Measurements from ENCODE around the gene ZNF785.

ZNF785 gene

DNA sequence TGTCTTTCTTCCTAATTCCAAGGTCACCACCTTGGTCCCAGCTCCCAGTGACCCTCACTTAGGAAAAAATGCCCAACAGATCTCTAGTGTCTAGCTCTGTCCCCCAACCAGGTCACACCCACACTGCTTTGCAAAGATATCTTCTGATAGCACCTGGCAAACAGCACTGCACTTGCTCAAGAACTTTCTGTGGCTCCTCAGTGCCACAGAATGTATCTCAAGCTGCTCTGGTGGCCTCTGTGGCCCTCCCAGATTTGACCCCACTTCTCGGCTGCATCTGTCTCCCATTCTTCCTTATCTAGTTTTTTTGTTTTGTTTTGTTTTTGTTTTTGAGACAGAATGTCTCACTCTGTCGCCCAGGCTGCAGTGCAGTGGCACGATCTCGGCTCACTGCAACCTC is 19.0 kb downstream of the ZNF785 start:
- H3K27me3 ChIP-seq (ENCODE audit: control insufficient read depth, insufficient read depth, low read length) = no peaks in the 10 kb centered on the region
- no peaks in the 10 kb centered on the region for H3K9me3 ChIP-seq (ENCODE audit: control insufficient read depth, low read length)
- H3K9ac ChIP-seq = no peak overlapping the region
- no peak overlapping the region for H2AFZ ChIP-seq
- H3K4me3 ChIP-seq (ENCODE audit: low read depth, low read length) = no peak overlapping the region
- H3K79me2 ChIP-seq = no peaks in the 10 kb centered on the region
- TF ChIP-seq, protein P1, sequence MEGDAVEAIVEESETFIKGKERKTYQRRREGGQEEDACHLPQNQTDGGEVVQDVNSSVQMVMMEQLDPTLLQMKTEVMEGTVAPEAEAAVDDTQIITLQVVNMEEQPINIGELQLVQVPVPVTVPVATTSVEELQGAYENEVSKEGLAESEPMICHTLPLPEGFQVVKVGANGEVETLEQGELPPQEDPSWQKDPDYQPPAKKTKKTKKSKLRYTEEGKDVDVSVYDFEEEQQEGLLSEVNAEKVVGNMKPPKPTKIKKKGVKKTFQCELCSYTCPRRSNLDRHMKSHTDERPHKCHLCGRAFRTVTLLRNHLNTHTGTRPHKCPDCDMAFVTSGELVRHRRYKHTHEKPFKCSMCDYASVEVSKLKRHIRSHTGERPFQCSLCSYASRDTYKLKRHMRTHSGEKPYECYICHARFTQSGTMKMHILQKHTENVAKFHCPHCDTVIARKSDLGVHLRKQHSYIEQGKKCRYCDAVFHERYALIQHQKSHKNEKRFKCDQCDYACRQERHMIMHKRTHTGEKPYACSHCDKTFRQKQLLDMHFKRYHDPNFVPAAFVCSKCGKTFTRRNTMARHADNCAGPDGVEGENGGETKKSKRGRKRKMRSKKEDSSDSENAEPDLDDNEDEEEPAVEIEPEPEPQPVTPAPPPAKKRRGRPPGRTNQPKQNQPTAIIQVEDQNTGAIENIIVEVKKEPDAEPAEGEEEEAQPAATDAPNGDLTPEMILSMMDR (IDR thresholded peaks at IDR 0.05) = no peak
- no peak overlapping the region for H3K4me2 ChIP-seq (ENCODE audit: low read length)
- no peak overlapping the region for H3K27ac ChIP-seq
- H3K4me1 ChIP-seq = peaks cover 8% of the 10 kb centered on the region
- no peaks in the 10 kb centered on the region for H3K36me3 ChIP-seq (ENCODE audit: control insufficient read depth, insufficient read depth, low read length)

DNA sequence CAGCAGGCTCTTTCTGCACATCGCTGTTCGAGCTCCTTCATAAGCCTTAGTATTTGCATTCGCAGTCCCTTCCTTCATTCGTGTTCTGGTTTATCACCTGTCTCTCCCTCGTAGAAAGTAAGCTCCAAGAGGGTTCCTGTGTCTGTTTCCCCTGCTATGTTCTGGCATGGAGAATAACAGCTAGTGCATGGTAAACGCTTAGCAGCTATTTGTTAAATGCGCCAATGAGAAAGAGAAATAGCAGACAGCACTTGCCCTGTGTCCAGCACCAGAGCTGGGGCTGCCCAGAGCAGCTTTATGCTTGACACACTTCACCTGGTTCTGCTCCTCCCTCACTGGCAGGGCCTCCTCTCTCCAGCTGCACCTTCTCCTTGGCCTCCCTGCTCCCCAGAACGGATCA is 19.5 kb downstream of the ZNF785 start:
- Histone ChIP-seq H3K27me3 (ENCODE audit: control insufficient read depth, insufficient read depth, low read length) (no peaks in the 10 kb centered on the region), H3K4me3 (ENCODE audit: low read depth, low read length) (no peak overlapping the region), H2AFZ (no peak overlapping the region), H3K4me1 (peaks cover 8% of the 10 kb centered on the region), H3K9me3 (ENCODE audit: control insufficient read depth, low read length) (no peaks in the 10 kb centered on the region), H3K79me2 (no peaks in the 10 kb centered on the region), H3K4me2 (ENCODE audit: low read length) (no peak overlapping the region), H3K9ac (no peak overlapping the region), H3K36me3 (ENCODE audit: control insufficient read depth, insufficient read depth, low read length) (no peaks in the 10 kb centered on the region), H3K27ac (no peak overlapping the region)
- TF ChIP-seq, protein P1 (IDR thresholded peaks at IDR 0.05) = no peak

DNA sequence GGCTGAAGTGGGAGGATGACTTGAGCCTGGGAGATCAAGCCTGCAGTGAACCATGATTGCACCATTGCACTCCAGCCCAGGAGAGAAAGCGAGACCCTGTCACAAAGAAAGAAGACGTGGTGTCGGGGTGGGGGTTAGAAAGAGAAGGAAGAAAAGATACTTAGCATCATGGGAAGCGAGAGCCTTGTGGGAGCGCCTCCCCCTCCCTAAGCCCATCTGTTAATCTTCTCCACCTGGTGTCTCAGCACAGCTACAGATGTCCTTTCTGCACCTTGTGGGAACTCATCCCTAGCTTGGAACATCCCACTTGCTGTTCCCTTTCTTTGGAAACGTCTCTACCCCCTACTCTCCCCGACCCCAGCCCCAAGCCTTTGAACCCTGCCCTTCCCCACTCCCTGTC is 20.0 kb downstream of the ZNF785 start:
- Histone ChIP-seq H3K4me3 (ENCODE audit: low read depth, low read length) (no peak overlapping the region), H3K9me3 (ENCODE audit: control insufficient read depth, low read length) (no peaks in the 10 kb centered on the region), H3K4me1 (peaks cover 8% of the 10 kb centered on the region), H2AFZ (no peak overlapping the region), H3K36me3 (ENCODE audit: control insufficient read depth, insufficient read depth, low read length) (no peaks in the 10 kb centered on the region), H3K27me3 (ENCODE audit: control insufficient read depth, insufficient read depth, low read length) (no peaks in the 10 kb centered on the region), H3K27ac (no peak overlapping the region), H3K4me2 (ENCODE audit: low read length) (no peak overlapping the region), H3K79me2 (no peaks in the 10 kb centered on the region), H3K9ac (no peak overlapping the region)
- TF ChIP-seq, protein P1 (IDR thresholded peaks at IDR 0.05) = no peak

DNA sequence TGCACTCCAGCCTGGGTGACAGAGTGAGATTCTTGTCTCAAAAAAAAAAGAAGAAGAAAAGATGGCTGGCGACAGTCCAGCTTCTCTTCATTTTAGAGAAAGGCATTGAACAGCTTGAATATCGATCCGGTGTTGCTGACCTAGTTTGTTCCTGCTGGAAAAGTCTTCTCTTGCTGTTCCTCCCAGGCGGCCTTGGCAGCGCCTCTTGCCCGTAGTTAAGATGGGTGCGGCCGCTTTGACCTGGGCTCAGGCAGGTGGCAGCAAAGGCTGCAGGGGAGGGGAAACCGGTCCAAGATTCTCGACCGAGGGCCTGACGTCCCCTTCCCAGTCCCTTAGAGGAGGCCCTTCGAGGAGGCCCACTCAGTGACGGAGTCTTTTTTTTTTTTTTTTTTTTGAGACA is 23.5 kb downstream of the ZNF785 start:
- TF ChIP-seq, protein P1 (IDR thresholded peaks at IDR 0.05) = no peak
- no peak overlapping the region for H3K4me2 ChIP-seq (ENCODE audit: low read length)
- no peaks in the 10 kb centered on the region for H3K36me3 ChIP-seq (ENCODE audit: control insufficient read depth, insufficient read depth, low read length)
- H3K9ac ChIP-seq = no peak overlapping the region
- H3K9me3 ChIP-seq (ENCODE audit: control insufficient read depth, low read length) = no peaks in the 10 kb centered on the region
- peak overlapping the region; percentile 26 for H3K4me3 ChIP-seq (ENCODE audit: low read depth, low read length)
- H3K27ac ChIP-seq = peak overlapping the region; percentile 39
- no peaks in the 10 kb centered on the region for H3K79me2 ChIP-seq
- no peaks in the 10 kb centered on the region for H3K4me1 ChIP-seq
- no peaks in the 10 kb centered on the region for H3K27me3 ChIP-seq (ENCODE audit: control insufficient read depth, insufficient read depth, low read length)
- H2AFZ ChIP-seq = peak overlapping the region; percentile 70

DNA sequence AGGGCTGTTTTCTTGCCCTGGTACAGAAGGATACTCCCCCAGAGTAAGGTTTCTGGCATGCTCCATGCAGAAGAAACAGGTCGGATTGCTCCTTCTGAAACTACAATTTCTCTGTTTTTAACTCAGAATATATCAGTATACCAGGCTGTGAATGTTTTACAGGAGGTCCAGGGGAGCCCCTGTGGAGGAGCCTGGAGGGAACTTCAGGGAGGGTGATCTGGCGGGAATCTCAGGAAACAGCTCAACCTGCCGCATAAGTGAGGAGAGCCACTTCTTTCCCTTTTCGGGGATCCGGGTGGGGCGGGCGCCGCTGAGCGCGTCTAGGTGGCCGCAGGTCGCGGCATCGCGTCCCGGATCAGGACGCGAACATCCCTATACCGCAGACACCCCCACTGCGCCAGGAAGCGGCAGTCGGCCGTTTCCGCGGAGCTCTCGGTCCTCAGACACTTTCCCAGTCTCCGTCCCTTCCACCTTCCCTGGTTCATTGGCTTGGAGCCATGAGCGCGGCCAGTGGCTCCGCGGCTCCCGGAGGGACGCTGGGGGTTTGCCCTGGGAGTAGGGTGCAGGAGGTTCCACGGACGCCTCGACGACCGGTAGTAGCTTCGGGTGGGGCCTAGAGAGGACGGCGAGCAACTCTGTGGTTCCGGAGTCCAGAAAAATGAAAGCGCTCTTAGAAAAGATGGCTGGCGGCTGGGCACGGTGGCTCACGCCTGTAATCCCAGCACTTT is 24.2 kb downstream of the ZNF785 start:
- H3K27me3 ChIP-seq (ENCODE audit: control insufficient read depth, insufficient read depth, low read length) = no peaks in the 10 kb centered on the region
- peak overlapping the region; percentile 70 for H2AFZ ChIP-seq
- peak overlapping the region; percentile 39 for H3K27ac ChIP-seq
- H3K9ac ChIP-seq = no peak overlapping the region
- peak overlapping the region; percentile 26 for H3K4me3 ChIP-seq (ENCODE audit: low read depth, low read length)
- H3K4me1 ChIP-seq = no peaks in the 10 kb centered on the region
- H3K9me3 ChIP-seq (ENCODE audit: control insufficient read depth, low read length) = no peaks in the 10 kb centered on the region
- peaks cover 4% of the 10 kb centered on the region for H3K79me2 ChIP-seq
- no peaks in the 10 kb centered on the region for H3K36me3 ChIP-seq (ENCODE audit: control insufficient read depth, insufficient read depth, low read length)
- H3K4me2 ChIP-seq (ENCODE audit: low read length) = peak overlapping the region; percentile 35
- TF ChIP-seq, protein P1 (IDR thresholded peaks at IDR 0.05) = no peak

All from parathyroid adenoma (tissue), 2 donors.